Vagina (tissue), 2 donors: ENCODE measurements around the gene PARD6B.

Experiments used
- CTCF ChIP-seq, 3 experiments: fragments of 450-650 bp in 2 of 3; fragments of 200-600 bp in 1 of 3; sonication (generic) in 1 of 3; IDR thresholded peaks; one replicate each; pipeline ENCODE4 v1.5.1; 2017 to 2019; ENCODE audit warnings: antibody characterized with exemption in 3 of 3, mild to moderate bottlenecking in 2 of 3, moderate library complexity in 2 of 3
- POLR2A ChIP-seq, 2 donors: fragments of 450-650 bp; IDR thresholded peaks; one replicate each; pipeline ENCODE4 v1.6.1; 2017; ENCODE audit warnings: antibody characterized with exemption in 2 of 2, mild to moderate bottlenecking in 2 of 2, moderate library complexity in 2 of 2

- TF ChIP-seq POLR2A (IDR thresholded peaks at IDR 0.05) (no peak), CTCF (IDR thresholded peaks at IDR 0.05) (no peak)
These were observed 9.5 kb upstream of the PARD6B start for GRCh38 chr20:50721881-50722281.
